ENCODE measurements around the gene ITPR3. TPM values are rescaled to one million over a fixed set of nuclear protein-coding genes. Genes with fewer than 3 reads are reported as not detected.

ITPR3 gene
- total RNA-seq, 4 donors from 2014 or later, result 139 to 250 (median 182) TPM

GRCh38 chr6:33716379-33716778 lies 95.3 kb downstream of the ITPR3 start:
- Histone ChIP-seq H3K4me1 (peaks cover 0 to 10% (median 0%) of the 10 kb centered on the region in 4 donors), H3K36me3 (no peaks in the 10 kb centered on the region), H3K4me3 (no peak overlapping the region), H3K9me3 (no peaks in the 10 kb centered on the region), H3K27me3 (no peaks in the 10 kb centered on the region), H3K27ac (no peak overlapping the region)
- TF ChIP-seq CTCF (IDR thresholded peaks at IDR 0.05) (no peak), POLR2A (IDR thresholded peaks at IDR 0.05) (no peak)
- no peak for DNase-seq

DNA sequence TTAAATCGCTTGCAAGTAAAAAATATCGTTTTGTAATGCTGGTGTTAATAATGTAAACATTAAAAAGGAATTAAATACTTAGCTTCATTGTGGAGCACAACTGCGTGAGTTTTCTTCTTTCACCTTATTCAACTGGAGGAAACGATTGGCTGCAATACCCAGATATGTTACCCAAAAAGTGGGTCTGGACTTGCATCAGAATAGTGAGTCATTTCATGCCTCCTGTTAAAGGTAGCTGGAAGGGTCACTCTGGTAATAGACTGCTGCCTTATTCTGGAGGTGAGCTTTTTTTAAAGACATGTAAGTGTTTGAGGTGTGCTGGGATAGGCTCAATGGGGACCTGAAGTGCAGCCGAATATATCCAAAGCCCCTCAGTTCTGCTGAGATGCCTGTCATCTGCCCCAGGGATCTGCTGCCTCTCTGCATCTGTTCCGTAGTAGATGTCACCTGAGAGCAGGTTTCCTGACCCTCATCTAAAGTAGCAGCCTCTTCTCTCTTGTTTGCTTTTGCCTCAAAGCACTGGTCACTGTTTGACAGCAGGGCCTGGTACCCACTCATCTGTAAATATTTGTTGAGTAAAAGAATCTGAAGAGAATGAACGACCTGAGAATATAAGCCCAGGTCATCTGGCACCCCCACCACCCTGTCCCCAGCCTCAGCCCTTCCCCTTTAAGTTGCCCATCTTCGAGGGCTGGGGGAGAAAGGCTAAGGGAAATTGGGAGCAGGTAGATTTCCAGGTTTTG lies 95.9 kb downstream of the ITPR3 start:
- peaks cover 0 to 10% (median 0%) of the 10 kb centered on the region in 4 donors for H3K4me1 ChIP-seq
- no peaks in the 10 kb centered on the region for H3K9me3 ChIP-seq
- no peak for TF ChIP-seq CTCF (IDR thresholded peaks at IDR 0.05)
- no peak for TF ChIP-seq POLR2A (IDR thresholded peaks at IDR 0.05)
- no peaks in the 10 kb centered on the region for H3K36me3 ChIP-seq
- peak overlapping the region in 1 of 4 donors; percentile 15 for H3K27ac ChIP-seq
- no peak for DNase-seq
- no peaks in the 10 kb centered on the region for H3K27me3 ChIP-seq
- no peak overlapping the region for H3K4me3 ChIP-seq

GRCh38 chr6:33717934-33718455 lies 96.9 kb downstream of the ITPR3 start:
- Histone ChIP-seq H3K27ac (peak overlapping the region in 2 of 4 donors; percentile 26 to 34), H3K9me3 (no peaks in the 10 kb centered on the region), H3K36me3 (no peaks in the 10 kb centered on the region), H3K4me3 (no peak overlapping the region), H3K27me3 (no peaks in the 10 kb centered on the region), H3K4me1 (peaks cover 0 to 10% (median 0%) of the 10 kb centered on the region in 4 donors)
- no peak for TF ChIP-seq POLR2A (IDR thresholded peaks at IDR 0.05)
- no peak for TF ChIP-seq CTCF (IDR thresholded peaks at IDR 0.05)
- no peak for DNase-seq

DNA sequence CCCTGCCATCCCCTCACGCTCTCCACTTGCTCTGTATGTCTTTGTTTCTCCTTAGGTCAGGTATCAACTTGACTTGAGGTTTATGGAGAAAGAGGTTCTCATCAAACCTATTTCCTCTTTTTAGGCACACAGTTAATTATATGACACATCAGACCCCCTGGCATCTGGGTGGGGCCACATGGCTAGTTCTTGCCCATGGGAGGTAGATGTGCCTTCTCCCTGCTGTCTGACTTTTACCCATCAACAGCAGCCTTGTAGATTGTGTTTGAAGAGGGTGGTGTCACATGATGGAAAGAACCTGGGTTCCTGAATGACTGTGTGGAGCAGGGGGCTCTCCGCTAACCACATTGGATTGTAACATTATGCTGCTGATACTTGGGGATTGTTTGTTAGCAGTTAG lies 97.6 kb downstream of the ITPR3 start:
- H3K9me3 ChIP-seq, result no peaks in the 10 kb centered on the region
- DNase-seq, result no peak
- H3K4me3 ChIP-seq, result no peak overlapping the region
- peaks cover 0 to 10% (median 0%) of the 10 kb centered on the region in 4 donors for H3K4me1 ChIP-seq
- H3K27me3 ChIP-seq, result no peaks in the 10 kb centered on the region
- no peak for TF ChIP-seq CTCF (IDR thresholded peaks at IDR 0.05)
- no peak for TF ChIP-seq POLR2A (IDR thresholded peaks at IDR 0.05)
- no peaks in the 10 kb centered on the region for H3K36me3 ChIP-seq
- peak overlapping the region in 1 of 4 donors; percentile 26 for H3K27ac ChIP-seq

DNA sequence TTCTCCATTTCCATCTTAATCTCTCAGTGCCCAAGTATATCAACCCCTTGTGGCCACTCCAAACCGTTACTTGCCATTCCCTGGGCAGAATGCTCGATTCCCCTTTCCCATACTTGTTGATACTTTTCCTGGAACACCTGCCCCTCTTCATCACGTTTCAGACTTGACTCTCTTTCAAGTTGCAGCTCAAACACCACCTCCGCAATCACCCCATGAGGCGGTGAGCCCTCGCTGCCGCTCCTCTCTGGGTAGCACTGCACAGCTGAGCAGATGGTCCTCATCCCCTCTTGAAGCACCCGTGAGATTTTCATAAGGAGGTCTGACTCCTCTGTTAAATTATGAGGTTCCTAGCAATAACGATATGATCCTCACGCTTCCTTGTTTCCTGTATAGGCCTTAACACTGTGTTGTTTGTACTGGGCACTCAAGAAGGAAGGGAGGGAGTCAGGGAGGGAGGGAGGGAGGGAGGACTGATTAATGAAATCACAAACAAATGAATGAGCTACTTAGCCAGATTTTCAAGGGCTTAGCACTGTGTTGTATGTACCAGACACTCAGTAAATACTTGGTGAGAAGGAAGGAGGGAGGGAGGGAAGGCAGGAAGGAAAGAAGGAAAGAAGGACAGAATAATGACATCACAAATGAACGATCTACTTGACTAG lies 98.3 kb downstream of the ITPR3 start:
- H3K4me1 ChIP-seq, result peaks cover 0 to 10% (median 0%) of the 10 kb centered on the region in 4 donors
- no peaks in the 10 kb centered on the region for H3K9me3 ChIP-seq
- no peak overlapping the region for H3K4me3 ChIP-seq
- DNase-seq, result no peak
- no peaks in the 10 kb centered on the region for H3K27me3 ChIP-seq
- H3K27ac ChIP-seq, result peak overlapping the region in 1 of 4 donors; percentile 39
- H3K36me3 ChIP-seq, result no peaks in the 10 kb centered on the region
- TF ChIP-seq POLR2A (IDR thresholded peaks at IDR 0.05), result no peak
- no peak for TF ChIP-seq CTCF (IDR thresholded peaks at IDR 0.05)

Data from Peyer's patch (tissue), 4 donors.